Right atrium auricular region (tissue), 2 donors: ENCODE data around the gene MTCH2. TPM values are rescaled to one million over a fixed set of nuclear protein-coding genes. Genes with fewer than 3 reads are reported as not detected.
"Not testable (repeated sequence)": the region's sequence is repeated elsewhere in the genome, so short reads cannot be mapped to it uniquely, and the experiment has no call there.

ENCODE experiments used
- DNase-seq: peaks from one replicate; pipeline ENCODE4 v3.0.0-alpha.2; 2019; ENCODE audit warnings: low spot score
- H3K27ac ChIP-seq, 2 donors: fragments of 200-600 bp; sonication (generic); 1 replicate in 1 of 2; 2 replicates in 1 of 2; pipeline ENCODE4 v1.5.1; 2016 to 2019
- H3K27me3 ChIP-seq, 2 donors: fragments of 200-600 bp; sonication (generic); one replicate each; pipeline versions ENCODE4 v1.5.1 to v1.6.0; 2017 to 2019
- H3K36me3 ChIP-seq: fragments of 200-600 bp; sonication (generic); one replicate; pipeline ENCODE4 v1.5.1; 2016
- H3K4me1 ChIP-seq, 2 donors: fragments of 200-600 bp; sonication (generic); one replicate each; pipeline versions ENCODE4 v1.5.1 to v1.6.0; 2017 to 2019
- H3K4me3 ChIP-seq, 2 donors: fragments of 200-600 bp; sonication (generic); 1 replicate in 1 of 2; 2 replicates in 1 of 2; pipeline ENCODE4 v1.5.1; 2017 to 2019; ENCODE audit warnings: mild to moderate bottlenecking in 1 of 2, moderate library complexity in 1 of 2
- H3K9me3 ChIP-seq, 2 donors: fragments of 200-600 bp; sonication (generic); one replicate each; pipeline ENCODE4 v1.5.1; 2019
- total RNA-seq, 2 donors: library from RNA; depleted of rRNA; stranded (reverse); fragments of >200 nt; gene quantifications; one replicate each; pipeline ENCODE4 v1.1.0, GENCODE V29; 2016
- TF ChIP-seq, protein P1 (sequence below), 2 donors: fragments of 200-600 bp; sonication (generic); IDR thresholded peaks; one replicate each; pipeline ENCODE4 v1.5.1; 2019; ENCODE audit warnings: antibody characterized with exemption in 2 of 2

MTCH2 gene
- total RNA-seq, 2 donors from 2014 or later = 40.9 to 52.4 TPM

DNA sequence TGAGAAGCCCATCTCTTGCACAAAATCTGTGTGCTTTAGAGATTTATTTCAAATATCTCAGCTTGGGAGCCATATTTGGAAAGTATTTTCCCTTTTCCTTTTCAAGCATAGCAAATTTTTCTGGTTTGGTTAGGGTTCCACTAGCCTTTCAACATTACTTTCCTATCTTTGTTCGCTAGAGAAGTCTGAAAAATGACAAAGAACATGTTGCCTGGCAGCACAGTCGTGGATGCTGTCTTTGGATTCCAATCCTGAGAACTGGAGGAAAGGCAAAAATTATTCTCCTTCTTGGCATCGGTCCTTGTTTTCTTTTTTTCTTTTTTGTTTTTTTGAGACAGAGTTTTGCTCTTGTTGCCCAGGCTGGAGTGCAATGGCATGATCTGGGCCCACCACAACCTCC, 6.9 kb upstream of the MTCH2 start:
- H3K36me3 ChIP-seq = no peaks in the 10 kb centered on the region
- TF ChIP-seq, protein P1, sequence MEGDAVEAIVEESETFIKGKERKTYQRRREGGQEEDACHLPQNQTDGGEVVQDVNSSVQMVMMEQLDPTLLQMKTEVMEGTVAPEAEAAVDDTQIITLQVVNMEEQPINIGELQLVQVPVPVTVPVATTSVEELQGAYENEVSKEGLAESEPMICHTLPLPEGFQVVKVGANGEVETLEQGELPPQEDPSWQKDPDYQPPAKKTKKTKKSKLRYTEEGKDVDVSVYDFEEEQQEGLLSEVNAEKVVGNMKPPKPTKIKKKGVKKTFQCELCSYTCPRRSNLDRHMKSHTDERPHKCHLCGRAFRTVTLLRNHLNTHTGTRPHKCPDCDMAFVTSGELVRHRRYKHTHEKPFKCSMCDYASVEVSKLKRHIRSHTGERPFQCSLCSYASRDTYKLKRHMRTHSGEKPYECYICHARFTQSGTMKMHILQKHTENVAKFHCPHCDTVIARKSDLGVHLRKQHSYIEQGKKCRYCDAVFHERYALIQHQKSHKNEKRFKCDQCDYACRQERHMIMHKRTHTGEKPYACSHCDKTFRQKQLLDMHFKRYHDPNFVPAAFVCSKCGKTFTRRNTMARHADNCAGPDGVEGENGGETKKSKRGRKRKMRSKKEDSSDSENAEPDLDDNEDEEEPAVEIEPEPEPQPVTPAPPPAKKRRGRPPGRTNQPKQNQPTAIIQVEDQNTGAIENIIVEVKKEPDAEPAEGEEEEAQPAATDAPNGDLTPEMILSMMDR (IDR thresholded peaks at IDR 0.05) = no peak
- H3K27ac ChIP-seq = no peak overlapping the region
- no peak for DNase-seq
- no peaks in the 10 kb centered on the region for H3K9me3 ChIP-seq
- H3K27me3 ChIP-seq = no peaks in the 10 kb centered on the region
- H3K4me3 ChIP-seq = no peak overlapping the region
- H3K4me1 ChIP-seq = no peaks in the 10 kb centered on the region

DNA sequence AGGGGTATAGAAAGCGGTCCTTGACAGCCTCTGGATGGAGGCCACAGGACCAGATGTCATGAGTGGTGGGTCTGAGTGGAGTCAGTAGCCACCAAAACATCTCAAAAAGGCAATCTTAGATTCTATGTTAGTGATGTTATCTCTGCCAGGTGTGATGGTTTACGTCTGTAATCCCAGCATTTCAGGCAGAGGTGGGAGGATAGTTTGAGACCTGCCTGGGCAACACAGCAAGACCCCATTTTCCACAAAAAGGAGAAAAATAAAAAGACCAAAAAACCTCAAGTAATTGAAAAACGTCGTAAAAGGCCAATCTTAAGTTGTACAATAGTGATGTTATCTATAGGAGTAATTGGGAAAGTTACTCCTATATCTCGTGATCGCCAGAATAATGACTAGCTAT, 3.7 kb upstream of the MTCH2 start:
- no peak for DNase-seq
- no peak overlapping the region for H3K4me3 ChIP-seq
- H3K27me3 ChIP-seq = no peaks in the 10 kb centered on the region
- no peak overlapping the region for H3K27ac ChIP-seq
- H3K9me3 ChIP-seq = no peaks in the 10 kb centered on the region
- H3K36me3 ChIP-seq = no peaks in the 10 kb centered on the region
- TF ChIP-seq, protein P1 (IDR thresholded peaks at IDR 0.05) = no peak
- H3K4me1 ChIP-seq = peaks cover 0 to 13% of the 10 kb centered on the region in 2 donors

DNA sequence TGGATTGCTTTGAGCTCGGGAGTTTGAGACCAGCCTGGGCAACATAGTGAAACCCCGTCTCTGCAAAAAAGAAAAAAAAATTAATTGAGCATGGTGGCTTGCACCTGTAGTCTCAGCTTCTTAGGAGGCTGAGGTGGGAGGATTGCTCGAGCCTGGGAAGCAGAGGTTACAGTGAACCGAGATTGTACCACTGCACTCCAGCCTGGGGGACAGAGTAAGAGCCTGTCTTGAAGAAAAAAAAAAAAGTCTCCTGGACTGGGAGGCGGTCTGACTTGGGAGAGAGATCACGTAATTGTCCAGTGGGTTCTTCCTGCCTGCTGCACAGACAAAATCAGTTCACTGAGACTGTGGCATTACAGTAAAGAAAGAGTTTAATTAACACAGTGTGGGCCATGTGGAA, 3.1 kb upstream of the MTCH2 start:
- H3K27me3 ChIP-seq = no peaks in the 10 kb centered on the region
- H3K4me3 ChIP-seq = no peak overlapping the region
- no peaks in the 10 kb centered on the region for H3K9me3 ChIP-seq
- no peak overlapping the region for H3K27ac ChIP-seq
- DNase-seq = no peak
- TF ChIP-seq, protein P1 (IDR thresholded peaks at IDR 0.05) = no peak
- H3K4me1 ChIP-seq = peaks cover 0 to 18% of the 10 kb centered on the region in 2 donors
- H3K36me3 ChIP-seq = no peaks in the 10 kb centered on the region

DNA sequence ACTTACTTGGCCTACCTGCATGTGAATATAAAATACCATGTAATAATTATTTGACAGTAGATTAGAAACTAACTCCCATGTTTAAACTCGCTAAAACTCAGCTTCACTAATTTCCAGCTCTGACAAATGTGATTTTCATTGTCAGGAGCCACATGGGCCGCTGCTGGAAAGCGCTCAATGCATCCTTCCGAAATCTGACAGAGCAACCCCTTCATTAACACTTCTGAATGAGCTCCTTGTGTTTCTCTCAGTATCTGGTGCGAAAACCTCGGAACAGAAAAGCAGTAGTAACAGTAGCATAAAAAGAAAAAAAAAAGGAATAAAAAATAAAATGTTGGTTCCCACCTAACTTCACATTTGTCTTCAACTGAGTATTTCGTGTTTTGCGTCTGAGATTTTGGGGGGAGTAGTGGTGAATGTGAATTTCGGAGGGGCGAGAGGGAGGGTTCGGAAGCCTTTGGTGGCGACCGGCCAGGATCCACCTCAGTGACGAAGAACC, 710 bp downstream of the MTCH2 start:
- Histone ChIP-seq H3K4me1 (peaks cover 0 to 20% of the 10 kb centered on the region in 2 donors), H3K4me3 (peak overlapping the region; percentile 70 to 84), H3K27ac (peak overlapping the region; percentile 92 to 96), H3K9me3 (no peaks in the 10 kb centered on the region), H3K36me3 (peaks cover 16% of the 10 kb centered on the region), H3K27me3 (no peaks in the 10 kb centered on the region)
- DNase-seq = no peak
- TF ChIP-seq, protein P1 (IDR thresholded peaks at IDR 0.05) = no peak

DNA sequence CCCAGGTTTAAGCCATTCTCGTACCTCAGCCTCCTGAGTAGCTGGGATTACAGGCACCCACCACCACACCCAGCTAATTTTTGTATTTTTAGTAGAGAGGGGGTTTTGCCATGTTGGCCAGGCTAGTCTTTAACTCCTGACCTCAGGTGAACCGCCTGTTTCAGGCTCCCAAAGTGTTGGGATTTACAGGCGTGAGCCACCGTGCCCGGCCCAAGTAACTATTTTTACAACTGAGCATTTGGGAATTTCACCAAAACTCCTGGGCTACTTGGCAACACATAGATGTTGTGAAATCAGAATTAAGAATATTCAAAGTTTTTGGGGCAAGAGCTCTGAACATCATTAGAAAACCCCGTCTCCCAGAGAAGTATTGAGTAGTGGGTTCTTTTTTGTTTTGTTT, 1.9 kb downstream of the MTCH2 start:
- H3K27me3 ChIP-seq, DNase-seq, H3K4me3 ChIP-seq, H3K9me3 ChIP-seq, H3K27ac ChIP-seq: not testable (repeated sequence)
- Histone ChIP-seq H3K36me3 (peaks cover 25% of the 10 kb centered on the region), H3K4me1 (peaks cover 0 to 20% of the 10 kb centered on the region in 2 donors)

DNA sequence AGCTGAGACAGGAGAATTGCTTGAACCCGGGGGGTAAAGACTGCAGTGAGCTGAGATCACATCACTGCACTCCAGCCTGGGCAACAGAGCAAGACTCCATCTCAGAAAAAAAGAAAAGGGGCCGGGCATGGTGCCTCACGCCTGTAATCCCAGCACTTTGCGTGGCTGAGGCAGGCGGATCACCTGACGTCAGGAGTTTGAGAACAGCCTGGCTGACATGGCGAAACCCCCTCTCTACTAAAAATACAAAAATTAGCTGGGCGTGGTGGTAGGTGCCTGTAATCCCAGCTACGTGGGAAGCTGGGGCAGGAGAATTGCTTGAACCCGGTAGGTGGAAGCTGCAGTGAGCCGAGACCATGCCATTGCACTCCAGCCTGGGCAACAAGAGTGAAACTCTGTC, 6.0 kb downstream of the MTCH2 start:
- not testable (repeated sequence) for H3K4me3 ChIP-seq, H3K27ac ChIP-seq, H3K9me3 ChIP-seq, H3K27me3 ChIP-seq, DNase-seq
- peaks cover 0 to 10% of the 10 kb centered on the region in 2 donors for H3K4me1 ChIP-seq
- peaks cover 60% of the 10 kb centered on the region for H3K36me3 ChIP-seq

DNA sequence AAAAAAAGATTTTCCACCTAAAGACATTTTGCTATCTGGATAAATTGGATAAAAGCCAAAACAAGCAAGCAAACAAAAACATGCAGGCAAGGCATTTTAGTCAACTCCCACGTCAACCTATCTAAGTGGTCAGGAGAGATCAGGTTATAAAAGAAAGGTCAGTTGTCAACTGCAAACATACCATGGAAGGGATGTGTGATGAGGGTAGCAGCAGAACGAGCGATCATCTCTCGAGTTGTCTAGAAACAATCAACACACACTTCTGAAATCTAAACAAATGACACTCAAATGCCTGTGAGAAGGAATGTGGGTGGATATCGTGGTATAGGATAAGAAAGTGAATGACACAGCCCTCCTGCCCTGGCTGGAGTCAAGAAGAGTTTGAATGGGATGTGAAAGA, 10.9 kb downstream of the MTCH2 start:
- Histone ChIP-seq H3K4me3 (no peak overlapping the region), H3K4me1 (no peaks in the 10 kb centered on the region), H3K36me3 (peaks cover 82% of the 10 kb centered on the region), H3K27ac (no peak overlapping the region), H3K9me3 (no peaks in the 10 kb centered on the region), H3K27me3 (no peaks in the 10 kb centered on the region)
- TF ChIP-seq, protein P1 (IDR thresholded peaks at IDR 0.05) = no peak
- DNase-seq = no peak
